ENCODE data around the gene DLK1.

Gene DLK1

DNA sequence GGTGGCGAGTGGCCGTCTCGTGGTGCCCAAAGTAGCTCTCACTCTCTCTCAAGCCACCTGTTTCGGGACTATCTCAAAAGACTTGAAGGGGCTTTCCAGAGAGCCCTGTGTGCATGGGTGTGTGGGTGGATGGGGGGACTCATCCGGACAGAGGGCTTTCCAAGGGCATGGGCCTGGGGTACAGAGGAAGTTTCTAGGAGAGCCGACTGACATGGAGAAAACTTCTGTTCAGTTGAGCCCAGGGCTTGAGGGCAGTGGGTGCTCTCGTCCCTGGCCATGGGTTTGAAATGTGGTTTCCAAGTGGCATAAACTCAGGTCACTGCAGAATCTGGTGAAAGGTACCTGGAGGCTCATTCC, 51.8 kb downstream of the DLK1 start:
- TF ChIP-seq, protein P1, sequence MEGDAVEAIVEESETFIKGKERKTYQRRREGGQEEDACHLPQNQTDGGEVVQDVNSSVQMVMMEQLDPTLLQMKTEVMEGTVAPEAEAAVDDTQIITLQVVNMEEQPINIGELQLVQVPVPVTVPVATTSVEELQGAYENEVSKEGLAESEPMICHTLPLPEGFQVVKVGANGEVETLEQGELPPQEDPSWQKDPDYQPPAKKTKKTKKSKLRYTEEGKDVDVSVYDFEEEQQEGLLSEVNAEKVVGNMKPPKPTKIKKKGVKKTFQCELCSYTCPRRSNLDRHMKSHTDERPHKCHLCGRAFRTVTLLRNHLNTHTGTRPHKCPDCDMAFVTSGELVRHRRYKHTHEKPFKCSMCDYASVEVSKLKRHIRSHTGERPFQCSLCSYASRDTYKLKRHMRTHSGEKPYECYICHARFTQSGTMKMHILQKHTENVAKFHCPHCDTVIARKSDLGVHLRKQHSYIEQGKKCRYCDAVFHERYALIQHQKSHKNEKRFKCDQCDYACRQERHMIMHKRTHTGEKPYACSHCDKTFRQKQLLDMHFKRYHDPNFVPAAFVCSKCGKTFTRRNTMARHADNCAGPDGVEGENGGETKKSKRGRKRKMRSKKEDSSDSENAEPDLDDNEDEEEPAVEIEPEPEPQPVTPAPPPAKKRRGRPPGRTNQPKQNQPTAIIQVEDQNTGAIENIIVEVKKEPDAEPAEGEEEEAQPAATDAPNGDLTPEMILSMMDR (conservative IDR thresholded peaks at IDR 0.05; ENCODE audit: low read length): no peak
- no peak overlapping the region for H3K4me3 ChIP-seq (ENCODE audit: low read length)
- no peak for DNase-seq (ENCODE audit: low read depth)

DNA sequence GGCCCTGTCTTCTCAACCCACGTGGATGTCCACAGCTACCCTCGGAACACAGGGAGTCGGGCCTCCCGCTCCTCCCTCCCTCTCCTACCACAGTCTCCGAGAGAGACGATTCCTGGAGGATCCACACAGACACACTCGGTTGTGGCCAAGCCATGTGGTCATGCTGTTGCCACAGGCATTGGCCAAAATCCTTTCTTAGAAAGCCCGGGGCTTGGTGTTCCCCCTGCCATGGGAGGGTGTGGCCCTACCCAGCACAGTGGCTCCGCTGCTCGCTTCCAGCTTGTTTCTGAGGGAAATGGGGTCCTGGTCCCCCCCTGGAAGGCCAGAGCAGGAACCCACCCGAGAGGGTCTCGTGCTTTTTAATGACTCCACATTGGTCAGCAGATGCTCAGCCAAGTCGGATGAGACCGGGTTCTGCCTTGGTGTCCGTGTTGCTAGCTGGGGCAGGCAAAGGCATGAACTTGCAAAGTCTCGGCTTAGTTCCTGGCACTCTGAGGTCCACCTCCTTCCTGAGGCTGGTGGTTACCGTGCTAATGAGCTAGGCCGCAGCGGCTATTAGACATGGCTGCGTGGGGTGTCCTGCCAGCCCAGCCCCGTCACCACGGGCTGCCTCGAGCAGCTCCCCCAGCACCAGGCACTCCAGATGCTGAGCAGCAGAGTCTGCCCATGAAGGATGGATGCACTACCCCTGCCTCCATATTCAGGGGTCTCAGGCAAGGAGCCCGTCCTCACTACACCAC, 52.4 kb downstream of the DLK1 start:
- no peak for DNase-seq (ENCODE audit: low read depth)
- TF ChIP-seq, protein P1 (conservative IDR thresholded peaks at IDR 0.05; ENCODE audit: low read length): no peak
- H3K4me3 ChIP-seq (ENCODE audit: low read length): no peak overlapping the region

DNA sequence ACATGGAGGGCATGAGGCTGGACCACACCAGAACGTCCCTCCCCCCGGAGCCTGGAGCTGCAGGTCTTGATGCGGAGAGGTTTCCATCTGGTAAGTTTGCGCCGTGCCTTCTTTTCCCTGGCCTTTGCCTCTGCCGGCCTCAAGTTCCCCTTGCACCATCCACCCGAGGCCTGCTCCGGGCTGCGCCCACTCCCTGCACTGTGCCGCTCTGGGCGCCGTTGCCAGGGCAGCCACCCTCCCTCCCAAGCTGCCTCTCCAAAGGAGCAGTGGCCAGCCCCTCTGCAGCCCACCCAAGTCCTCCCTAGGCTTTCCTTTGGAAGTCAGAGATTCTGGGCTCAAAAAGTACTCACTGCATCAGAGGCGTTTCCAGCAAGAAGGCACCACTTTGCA, 53.0 kb downstream of the DLK1 start:
- no peak for DNase-seq (ENCODE audit: low read depth)
- TF ChIP-seq, protein P1 (conservative IDR thresholded peaks at IDR 0.05; ENCODE audit: low read length): no peak
- H3K4me3 ChIP-seq (ENCODE audit: low read length): no peak overlapping the region

DNA sequence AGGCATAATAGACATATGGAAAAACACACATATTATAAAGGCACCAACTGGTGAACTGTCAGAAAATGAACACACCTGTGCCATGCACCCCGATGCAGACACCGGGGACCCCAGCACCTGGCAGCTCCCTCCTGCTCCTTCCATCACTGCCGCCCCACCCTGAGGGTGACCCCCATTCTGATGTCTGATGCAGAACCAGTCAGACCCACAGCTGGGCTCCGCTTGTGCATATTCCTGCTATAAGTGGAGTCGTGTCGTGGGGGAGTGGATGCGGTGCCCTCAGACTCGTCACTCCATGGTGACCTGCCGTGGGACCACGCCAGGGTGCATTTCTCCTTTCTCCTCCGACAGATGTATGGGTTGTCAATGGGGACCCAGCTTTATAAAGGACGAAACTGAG, 53.6 kb downstream of the DLK1 start:
- H3K4me3 ChIP-seq (ENCODE audit: low read length): no peak overlapping the region
- no peak for DNase-seq (ENCODE audit: low read depth)
- TF ChIP-seq, protein P1 (conservative IDR thresholded peaks at IDR 0.05; ENCODE audit: low read length): no peak

DNA sequence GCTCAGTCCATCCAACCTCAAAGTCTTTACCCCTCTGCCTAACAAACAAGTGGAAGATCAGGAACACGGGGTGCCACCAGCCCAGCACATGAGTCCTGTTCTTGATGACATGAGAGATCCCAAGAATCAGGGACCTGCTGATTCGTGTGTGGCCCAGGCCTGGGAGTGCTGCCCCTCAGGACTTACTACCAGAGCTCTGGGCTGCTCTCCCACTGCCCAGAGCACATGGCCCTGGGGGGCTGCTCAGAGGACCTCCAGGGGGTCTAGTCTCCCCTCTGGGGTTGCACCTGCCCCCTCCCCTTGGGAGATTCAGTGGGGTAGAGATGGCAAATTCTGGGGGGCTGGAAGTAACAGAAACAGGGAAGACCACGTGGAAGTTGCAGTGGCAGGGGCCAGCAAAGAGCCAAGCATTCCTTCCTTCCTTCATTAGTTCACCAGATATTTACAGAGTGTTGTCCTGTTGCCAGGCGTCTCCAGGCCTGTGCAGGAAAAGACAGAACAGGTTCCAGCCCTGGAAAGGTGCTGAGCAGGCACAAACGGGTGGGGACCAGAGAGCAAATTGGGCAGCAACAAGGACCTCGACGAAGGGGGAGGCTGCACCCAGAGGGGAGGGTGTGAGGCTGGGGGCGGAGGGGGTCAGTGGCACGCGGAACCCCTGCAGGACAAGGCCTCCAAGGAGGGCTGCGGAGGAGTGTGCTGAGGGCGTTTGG, 54.1 kb downstream of the DLK1 start:
- H3K4me3 ChIP-seq (ENCODE audit: low read length): no peak overlapping the region
- DNase-seq (ENCODE audit: low read depth): no peak
- TF ChIP-seq, protein P1 (conservative IDR thresholded peaks at IDR 0.05; ENCODE audit: low read length): no peak

DNA sequence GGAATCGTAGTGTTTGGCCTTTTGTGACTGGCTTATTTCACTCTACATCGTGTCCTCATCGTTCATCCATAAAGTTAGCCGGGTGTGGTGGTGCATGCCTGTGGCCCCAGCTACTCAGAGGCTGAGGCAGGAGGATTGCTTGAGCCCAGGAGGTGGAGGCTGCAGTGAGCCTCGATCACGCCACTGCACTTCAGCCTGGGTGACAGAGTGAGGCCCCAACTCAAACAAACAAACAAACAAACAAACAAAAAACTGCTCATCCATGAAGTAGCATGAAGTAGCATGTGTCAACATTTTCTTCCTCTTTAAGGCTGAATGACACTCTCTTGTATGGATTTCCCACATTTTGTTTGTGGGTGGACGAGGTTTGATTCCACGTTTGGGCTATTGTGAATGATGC, 55.3 kb downstream of the DLK1 start:
- TF ChIP-seq, protein P1 (conservative IDR thresholded peaks at IDR 0.05; ENCODE audit: low read length): no peak
- H3K4me3 ChIP-seq (ENCODE audit: low read length): no peak overlapping the region
- no peak for DNase-seq (ENCODE audit: low read depth)

Data from AG10803 (cell line).